Measurements from ENCODE around the gene CMTM8. TPM values are rescaled to one million over a fixed set of nuclear protein-coding genes. Genes with fewer than 3 reads are reported as not detected.

CMTM8 gene
- polyA plus RNA-seq, 1 experiment = 0.31 TPM

DNA sequence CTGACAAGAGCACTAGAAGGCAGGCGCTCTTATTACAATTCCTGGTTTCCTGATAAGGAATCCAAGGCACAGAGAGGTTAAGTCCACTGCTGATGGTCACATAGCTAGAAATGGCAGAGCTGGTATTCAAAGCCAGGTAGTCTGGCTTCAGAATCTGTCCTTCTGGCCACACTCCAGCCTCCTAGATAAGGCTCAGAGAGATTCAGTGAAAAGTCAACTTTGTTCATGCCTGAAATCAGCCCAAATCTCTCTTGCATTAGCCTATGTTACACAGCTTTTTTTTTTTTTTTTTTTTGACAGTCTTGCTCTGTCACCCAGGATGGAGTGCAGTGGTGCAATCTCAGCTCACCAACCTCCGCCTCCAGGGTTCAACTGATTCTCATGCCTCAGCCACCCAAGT lies 21.1 kb upstream of the CMTM8 start:
- Histone ChIP-seq H3K27me3 (ENCODE audit: control insufficient read depth, insufficient read depth, low read length) (peaks cover 10% of the 10 kb centered on the region), H3K9me3 (ENCODE audit: control insufficient read depth, insufficient read depth, low read length) (no peaks in the 10 kb centered on the region), H3K4me3 (ENCODE audit: low read depth, low read length) (no peak overlapping the region), H3K27ac (ENCODE audit: low read depth, low read length) (no peak overlapping the region)
- DNase-seq (ENCODE audit: low read depth, low spot score) = no peak
- TF ChIP-seq, protein P1, sequence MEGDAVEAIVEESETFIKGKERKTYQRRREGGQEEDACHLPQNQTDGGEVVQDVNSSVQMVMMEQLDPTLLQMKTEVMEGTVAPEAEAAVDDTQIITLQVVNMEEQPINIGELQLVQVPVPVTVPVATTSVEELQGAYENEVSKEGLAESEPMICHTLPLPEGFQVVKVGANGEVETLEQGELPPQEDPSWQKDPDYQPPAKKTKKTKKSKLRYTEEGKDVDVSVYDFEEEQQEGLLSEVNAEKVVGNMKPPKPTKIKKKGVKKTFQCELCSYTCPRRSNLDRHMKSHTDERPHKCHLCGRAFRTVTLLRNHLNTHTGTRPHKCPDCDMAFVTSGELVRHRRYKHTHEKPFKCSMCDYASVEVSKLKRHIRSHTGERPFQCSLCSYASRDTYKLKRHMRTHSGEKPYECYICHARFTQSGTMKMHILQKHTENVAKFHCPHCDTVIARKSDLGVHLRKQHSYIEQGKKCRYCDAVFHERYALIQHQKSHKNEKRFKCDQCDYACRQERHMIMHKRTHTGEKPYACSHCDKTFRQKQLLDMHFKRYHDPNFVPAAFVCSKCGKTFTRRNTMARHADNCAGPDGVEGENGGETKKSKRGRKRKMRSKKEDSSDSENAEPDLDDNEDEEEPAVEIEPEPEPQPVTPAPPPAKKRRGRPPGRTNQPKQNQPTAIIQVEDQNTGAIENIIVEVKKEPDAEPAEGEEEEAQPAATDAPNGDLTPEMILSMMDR (IDR thresholded peaks at IDR 0.05; ENCODE audit: low read depth, low read length) = no peak
- ChIA-PET POLR2A (no interaction called here), CTCF (no interaction called here)

DNA sequence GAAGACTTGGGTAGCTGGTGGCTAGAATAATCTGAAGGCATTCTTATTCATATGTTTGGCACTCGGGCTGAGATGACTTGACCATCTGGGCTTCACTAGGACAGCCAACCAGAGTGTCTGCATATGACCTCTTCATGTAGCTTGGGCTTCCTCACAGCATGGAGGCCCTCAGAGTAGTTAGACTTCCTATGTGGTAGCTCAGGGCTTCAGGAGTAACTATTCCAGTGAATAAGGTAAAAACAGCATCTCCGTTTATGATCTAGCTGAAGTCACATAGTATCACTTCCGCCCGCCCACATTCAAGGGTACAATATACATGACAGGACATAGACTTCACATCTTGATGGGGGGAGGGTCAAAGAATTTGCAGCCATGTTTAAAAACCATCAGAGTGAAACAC lies 18.9 kb upstream of the CMTM8 start:
- TF ChIP-seq, protein P1 (IDR thresholded peaks at IDR 0.05; ENCODE audit: low read depth, low read length) = no peak
- ChIA-PET POLR2A (no interaction called here), CTCF (interaction anchor here (0.6 kb wide), 1 partner anchor 8 kb away, joined by 3 read pairs; no protein-coding TSS in a partner anchor)

DNA sequence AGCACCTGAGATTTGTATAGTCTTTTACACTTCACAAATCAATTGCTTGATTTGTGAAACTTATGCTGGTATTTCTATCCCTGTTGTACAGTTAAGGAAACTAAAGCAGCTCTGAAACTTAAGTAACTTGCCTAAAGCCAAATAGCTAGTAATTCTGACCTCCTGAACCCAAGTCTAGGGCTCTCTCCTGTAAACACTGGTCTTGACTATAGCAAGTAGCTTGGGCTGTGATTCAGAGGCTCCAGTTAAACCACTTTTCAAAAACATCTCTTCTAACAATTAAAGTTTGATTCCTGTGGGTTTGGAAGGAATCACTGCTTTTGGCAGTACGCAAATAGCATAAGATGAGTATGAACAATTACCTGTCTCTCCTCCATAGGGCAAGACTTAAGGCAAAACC lies 18.5 kb upstream of the CMTM8 start:
- CTCF ChIA-PET = no interaction called here
- TF ChIP-seq, protein P1 (IDR thresholded peaks at IDR 0.05; ENCODE audit: low read depth, low read length) = no peak
- Histone ChIP-seq H3K27me3 (ENCODE audit: control insufficient read depth, insufficient read depth, low read length) (peaks cover 8% of the 10 kb centered on the region), H3K4me3 (ENCODE audit: low read depth, low read length) (no peak overlapping the region), H3K27ac (ENCODE audit: low read depth, low read length) (no peak overlapping the region), H3K9me3 (ENCODE audit: control insufficient read depth, insufficient read depth, low read length) (no peaks in the 10 kb centered on the region)
- no peak for DNase-seq (ENCODE audit: low read depth, low spot score)
- POLR2A ChIA-PET = no interaction called here

More for the DNA sequence above, 18.9 kb upstream of the CMTM8 start:
- Histone ChIP-seq H3K9me3 (ENCODE audit: control insufficient read depth, insufficient read depth, low read length) (no peaks in the 10 kb centered on the region), H3K4me3 (ENCODE audit: low read depth, low read length) (no peak overlapping the region), H3K27me3 (ENCODE audit: control insufficient read depth, insufficient read depth, low read length) (peaks cover 8% of the 10 kb centered on the region), H3K27ac (ENCODE audit: low read depth, low read length) (no peak overlapping the region)
- DNase-seq (ENCODE audit: low read depth, low spot score) = no peak

DNA sequence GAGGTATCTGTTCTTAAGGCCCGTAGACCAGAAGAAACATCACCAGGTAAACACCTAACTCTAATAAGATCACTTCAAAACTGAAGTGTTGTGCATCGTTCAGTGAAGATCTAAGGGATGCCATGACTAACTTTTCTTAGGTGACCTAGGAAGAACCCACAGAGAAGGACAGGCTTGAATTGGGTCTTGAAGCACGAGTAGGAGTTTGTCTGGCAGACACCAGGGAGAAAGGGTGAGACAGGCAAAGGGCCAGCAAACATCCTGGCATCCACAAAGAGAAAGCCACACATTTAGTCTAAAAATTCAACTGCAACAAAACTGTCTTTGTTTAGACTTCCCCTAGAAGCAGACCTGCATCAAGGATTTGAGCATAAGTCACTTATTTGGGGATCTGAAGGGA lies 15.5 kb upstream of the CMTM8 start:
- Histone ChIP-seq H3K9me3 (ENCODE audit: control insufficient read depth, insufficient read depth, low read length) (no peaks in the 10 kb centered on the region), H3K27ac (ENCODE audit: low read depth, low read length) (no peak overlapping the region), H3K4me3 (ENCODE audit: low read depth, low read length) (no peak overlapping the region), H3K27me3 (ENCODE audit: control insufficient read depth, insufficient read depth, low read length) (peaks cover 7% of the 10 kb centered on the region)
- ChIA-PET POLR2A (no interaction called here), CTCF (no interaction called here)
- no peak for DNase-seq (ENCODE audit: low read depth, low spot score)
- TF ChIP-seq, protein P1 (IDR thresholded peaks at IDR 0.05; ENCODE audit: low read depth, low read length) = no peak

DNA sequence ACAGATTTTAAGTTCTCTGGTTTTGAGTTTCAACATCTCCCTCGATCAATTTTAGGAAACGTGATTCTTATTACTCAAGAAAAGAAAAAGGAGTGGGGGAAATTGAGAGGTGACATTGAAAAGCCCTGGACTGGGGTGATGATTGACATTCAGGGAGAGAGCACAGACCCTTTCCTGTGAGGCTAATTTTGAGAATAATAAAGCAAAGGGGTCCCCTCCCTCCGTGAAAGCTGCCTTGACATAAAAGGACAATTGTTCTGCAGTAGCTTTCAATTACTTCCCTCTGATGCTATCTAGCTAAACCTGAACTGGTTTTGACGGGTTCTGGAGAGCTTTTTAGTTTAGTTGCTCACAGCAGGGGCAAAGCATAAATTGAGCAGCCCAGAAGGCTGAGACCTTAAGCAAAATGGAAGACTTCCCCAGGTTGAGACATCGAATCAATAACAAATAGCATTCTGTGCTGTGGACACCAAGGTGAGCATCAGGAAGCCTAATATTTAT lies 14.4 kb upstream of the CMTM8 start:
- no peak for DNase-seq (ENCODE audit: low read depth, low spot score)
- H3K27ac ChIP-seq (ENCODE audit: low read depth, low read length) = no peak overlapping the region
- H3K27me3 ChIP-seq (ENCODE audit: control insufficient read depth, insufficient read depth, low read length) = peaks cover 3% of the 10 kb centered on the region
- no peaks in the 10 kb centered on the region for H3K9me3 ChIP-seq (ENCODE audit: control insufficient read depth, insufficient read depth, low read length)
- POLR2A ChIA-PET = no interaction called here
- H3K4me3 ChIP-seq (ENCODE audit: low read depth, low read length) = no peak overlapping the region
- CTCF ChIA-PET = no interaction called here
- TF ChIP-seq, protein P1 (IDR thresholded peaks at IDR 0.05; ENCODE audit: low read depth, low read length) = no peak

All from AG04450 (cell line).